Peyer's patch (tissue), 4 donors: Measurements from ENCODE around the gene TNC.

Source experiments
- CTCF ChIP-seq, 6 experiments: fragments of 450-650 bp in 4 of 6; fragments of 200-600 bp in 2 of 6; sonication (generic) in 1 of 6; IDR thresholded peaks; one replicate each; pipeline ENCODE4 v1.5.1; 2017 to 2019; ENCODE audit warnings: antibody characterized with exemption in 6 of 6, mild to moderate bottlenecking in 3 of 6, moderate library complexity in 1 of 6
- POLR2A ChIP-seq, 2 donors: fragments of 450-650 bp; IDR thresholded peaks; one replicate each; pipeline ENCODE4 v1.5.1; 2017; ENCODE audit warnings: antibody characterized with exemption in 2 of 2, mild to moderate bottlenecking in 2 of 2, moderate library complexity in 2 of 2

GRCh38 chr9:115118879-115119218 lies 892 bp upstream of the TNC start:
- no peak for TF ChIP-seq CTCF (IDR thresholded peaks at IDR 0.05)
- no peak for TF ChIP-seq POLR2A (IDR thresholded peaks at IDR 0.05)
